ENCODE data around the gene TUBA1C. TPM values are rescaled to one million over a fixed set of nuclear protein-coding genes. Genes with fewer than 3 reads are reported as not detected.

Gene TUBA1C
- total RNA-seq, 2 donors from 2014 or later, result 172 to 219 TPM

Other genes with a start within 250 kb of the TUBA1C start
- gene PRKAG1, start 246.3 kb upstream of the TUBA1C start, total RNA-seq, result 10 to 100 TPM; 52.2 to 57.3 TPM
- 10 to 100 TPM; 59.5 to 63.3 TPM for gene KMT2D, start 204.3 kb upstream of the TUBA1C start, total RNA-seq
- under 1 TPM in 1 of 2 donors, not detected in 1; 0.38 TPM for gene RHEBL1, start 195.1 kb upstream of the TUBA1C start, total RNA-seq
- gene DHH, start 170.3 kb upstream of the TUBA1C start, total RNA-seq, result 1 to 10 TPM in 1 of 2 donors, under 1 TPM in 1; 0.93 to 2.7 TPM
- 10 to 100 TPM; 37.7 to 40.8 TPM for gene LMBR1L, start 154.2 kb upstream of the TUBA1C start, total RNA-seq
- 100 to 1,000 TPM; 763 to 783 TPM for gene TUBA1B, start 133.7 kb upstream of the TUBA1C start, total RNA-seq
- gene TUBA1A, start 76.0 kb upstream of the TUBA1C start, total RNA-seq, result 100 to 1,000 TPM; 240 to 247 TPM
- under 1 TPM; 0.32 to 0.67 TPM for gene PRPH, start 30.1 kb downstream of the TUBA1C start, total RNA-seq
- under 1 TPM; 0.10 to 0.60 TPM for gene TROAP, start 58.2 kb downstream of the TUBA1C start, total RNA-seq
- not detected for gene C1QL4, start 72.1 kb downstream of the TUBA1C start, total RNA-seq
- under 1 TPM in 1 of 2 donors, not detected in 1; 0.05 TPM for gene DNAJC22, start 81.8 kb downstream of the TUBA1C start, total RNA-seq
- 10 to 100 TPM; 12.1 to 14.8 TPM for gene SPATS2, start 102.4 kb downstream of the TUBA1C start, total RNA-seq

Data from posterior vena cava (tissue), 2 donors.